Right renal pelvis (tissue), 4 donors: Measurements from ENCODE around the gene GAGE10. TPM values are rescaled to one million over a fixed set of nuclear protein-coding genes. Genes with fewer than 3 reads are reported as not detected.
"Not testable (repeated sequence)": the region's sequence is repeated elsewhere in the genome, so short reads cannot be mapped to it uniquely, and the experiment has no call there.

ENCODE experiments used
- DNase-seq, 4 donors: peaks; one replicate each; pipeline ENCODE4 v3.0.0-alpha.2; 2013; ENCODE audit warnings: low read depth in 4 of 4, low spot score in 3 of 4, missing footprints in 1 of 4
- polyA plus RNA-seq, 4 donors: library from polyadenylated mRNA; unstranded; fragments of 120-200 nt; gene quantifications; one replicate each; pipeline ENCODE4 v1.2.1, GENCODE V29; 2013; ENCODE audit not compliant: insufficient read length in 4 of 4

The GAGE10 gene
- polyA plus RNA-seq, 4 donors: 0.46 TPM; not detected in 3

DNA sequence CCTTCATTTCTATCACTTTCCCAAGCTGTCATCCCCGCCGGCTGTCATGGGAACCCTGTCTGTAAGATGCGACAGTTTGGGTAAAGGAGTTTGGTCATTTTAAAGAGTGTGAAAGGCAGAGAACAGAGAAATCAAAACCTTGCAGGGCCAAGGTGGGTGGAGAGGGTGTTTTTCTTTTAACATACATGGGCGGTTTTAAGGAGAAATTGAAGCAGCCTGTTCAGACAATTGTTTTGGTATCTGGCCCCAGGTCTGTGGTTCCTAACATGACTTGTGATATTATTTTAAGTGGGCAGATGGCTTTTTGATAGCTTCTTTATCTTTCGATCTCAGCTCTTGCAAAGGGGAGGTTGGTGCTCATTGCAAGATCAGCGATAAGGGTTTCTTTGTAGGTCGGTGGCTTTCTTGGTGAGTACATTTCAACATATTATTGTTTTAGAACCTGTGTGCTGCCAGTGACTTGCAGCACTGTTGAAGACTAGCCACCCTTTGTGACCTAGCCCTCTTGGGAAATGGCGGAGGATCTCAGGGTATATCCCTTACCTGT lies 30.2 kb upstream of the GAGE10 start:
- DNase-seq: no peak

DNA sequence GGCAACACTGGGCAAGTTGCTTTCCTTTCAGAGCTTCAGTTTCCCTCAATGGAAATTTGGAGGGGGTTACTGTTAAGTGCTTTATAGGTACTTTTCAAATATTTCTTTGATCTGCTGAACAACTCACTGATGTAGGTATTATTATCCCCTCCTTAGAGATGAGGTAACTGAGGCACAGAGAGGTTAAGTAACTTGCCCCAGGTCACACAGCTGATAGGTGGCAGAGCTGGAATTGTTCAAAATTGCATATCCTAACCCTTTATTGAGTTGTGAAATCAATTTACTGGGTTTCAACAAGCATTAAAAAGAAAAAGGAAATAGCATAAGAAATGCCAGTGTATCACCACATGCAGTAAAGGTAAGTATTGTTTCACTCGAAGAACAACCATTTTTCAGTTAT lies 27.2 kb upstream of the GAGE10 start:
- no peak for DNase-seq

GRCh38 chrX:49276671-49277534 lies 26.5 kb upstream of the GAGE10 start:
- DNase-seq: no peak

- no peak for DNase-seq
Measured at GRCh38 chrX:49277535-49277830, 26.0 kb upstream of the GAGE10 start.

DNA sequence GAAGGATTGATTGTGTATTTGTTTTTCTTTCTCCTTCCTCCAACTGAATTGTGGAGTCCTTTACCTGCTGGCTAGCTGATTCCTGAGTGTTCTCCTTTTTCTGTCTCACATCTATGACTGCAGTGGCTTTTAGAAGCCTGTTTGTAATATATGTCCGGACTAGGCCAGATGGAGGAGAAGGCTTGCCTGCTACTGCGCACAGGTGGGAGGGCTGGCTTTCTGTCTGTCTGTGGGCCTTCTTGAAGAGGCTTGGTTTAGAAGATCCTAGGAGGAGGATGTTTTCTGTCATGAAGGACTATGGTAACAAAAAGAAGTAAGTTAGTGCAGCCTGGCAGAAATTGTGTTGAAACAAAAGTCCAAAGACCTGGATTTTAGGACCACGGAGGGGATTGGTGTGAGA lies 25.4 kb upstream of the GAGE10 start:
- DNase-seq: no peak

DNA sequence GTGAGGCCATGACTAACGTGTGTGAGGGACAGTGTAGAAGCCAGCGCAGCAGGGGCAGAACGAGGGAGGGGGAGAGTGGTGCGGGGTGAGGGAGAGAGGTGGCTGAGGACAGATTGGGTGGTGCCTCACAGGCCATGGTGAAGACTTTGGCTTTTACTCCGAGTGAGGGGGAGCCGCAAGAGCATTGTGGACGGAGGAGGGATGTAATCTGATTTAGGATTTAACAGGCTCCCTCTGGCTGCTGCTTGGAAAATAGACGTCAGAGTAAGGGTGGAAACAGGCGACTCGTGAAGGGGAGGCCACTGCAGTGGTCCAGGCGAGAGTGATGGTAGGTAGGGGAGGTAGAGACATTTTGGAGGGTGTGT lies 20.8 kb upstream of the GAGE10 start:
- no peak for DNase-seq

- no peak for DNase-seq
Measured at GRCh38 chrX:49284212-49284611, 19.2 kb upstream of the GAGE10 start.

DNA sequence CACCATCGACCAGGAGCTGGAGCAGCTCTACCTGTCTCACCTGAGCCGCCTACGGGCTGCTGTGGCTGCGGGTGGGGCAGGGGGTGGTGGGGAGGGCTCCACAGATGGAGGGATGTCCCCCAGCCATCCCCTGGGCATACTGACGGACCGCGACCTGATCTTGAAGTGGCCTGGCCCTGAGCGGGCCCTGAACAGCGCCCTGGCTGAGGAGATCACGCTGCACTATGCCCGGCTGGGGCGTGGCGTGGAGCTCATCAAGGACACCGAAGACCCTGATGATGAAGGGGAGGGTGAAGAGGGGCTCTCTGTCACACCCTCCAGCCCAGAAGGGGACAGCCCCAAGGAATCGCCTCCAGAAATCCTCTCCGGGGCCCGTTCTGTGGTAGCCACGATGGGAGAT lies 17.3 kb upstream of the GAGE10 start:
- DNase-seq: no peak

DNA sequence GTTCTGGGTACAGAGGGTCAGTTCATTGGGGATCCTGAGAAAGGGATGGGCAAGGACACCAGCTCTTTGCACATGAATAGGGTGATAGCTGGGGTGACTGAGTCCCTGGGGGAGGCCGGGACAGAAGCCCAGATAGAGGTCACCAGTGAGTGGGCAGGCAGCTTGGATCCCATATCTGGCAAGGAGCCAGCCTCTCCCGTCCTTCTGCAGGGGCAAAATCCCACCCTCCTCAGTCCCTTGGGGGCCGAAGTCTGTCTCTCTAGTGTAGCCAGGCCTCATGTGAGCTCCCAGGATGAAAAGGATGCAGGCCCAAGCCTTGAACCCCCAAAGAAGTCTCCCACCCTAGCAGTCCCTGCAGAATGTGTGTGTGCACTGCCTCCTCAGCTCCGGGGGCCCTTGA lies 16.9 kb upstream of the GAGE10 start:
- no peak for DNase-seq

DNA sequence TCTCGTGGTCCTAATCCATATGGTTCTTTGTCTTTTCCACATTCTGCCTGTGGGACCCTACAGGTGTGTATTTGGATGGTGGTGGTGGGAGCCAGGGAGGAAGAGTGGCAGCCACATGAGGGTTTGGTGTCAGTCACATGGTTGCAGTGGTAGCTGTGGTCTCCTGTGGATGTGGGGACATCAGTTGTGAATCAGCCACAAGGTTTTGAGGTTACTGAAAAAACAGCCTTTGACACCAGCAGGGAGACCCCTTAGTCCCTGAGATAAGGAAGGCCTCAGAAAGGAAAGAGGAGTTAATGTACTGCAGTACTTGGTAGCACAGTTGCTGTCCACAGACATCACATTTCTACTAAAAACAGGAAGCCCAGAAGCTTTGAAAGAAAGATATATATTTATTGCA lies 15.8 kb upstream of the GAGE10 start:
- no peak for DNase-seq

DNA sequence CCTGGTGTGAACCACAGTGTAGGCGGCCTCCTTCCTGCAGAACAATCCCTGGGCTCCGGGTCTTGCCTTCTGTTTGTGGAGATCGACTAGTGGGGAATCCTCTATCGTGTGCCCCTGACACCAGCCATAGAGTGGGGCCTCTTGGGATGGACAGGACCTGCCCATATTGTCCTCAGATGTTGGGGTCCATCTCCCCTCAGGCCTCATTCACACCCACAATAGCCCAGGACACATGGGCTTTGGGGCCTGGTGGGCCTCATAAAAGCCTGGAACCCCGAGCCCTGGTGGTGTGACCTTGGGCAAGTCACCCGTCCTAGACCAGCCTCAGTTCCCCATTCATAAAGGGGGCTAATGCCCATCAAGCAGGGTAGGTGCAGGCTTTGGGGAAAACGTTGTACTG lies 13.2 kb upstream of the GAGE10 start:
- no peak for DNase-seq

DNA sequence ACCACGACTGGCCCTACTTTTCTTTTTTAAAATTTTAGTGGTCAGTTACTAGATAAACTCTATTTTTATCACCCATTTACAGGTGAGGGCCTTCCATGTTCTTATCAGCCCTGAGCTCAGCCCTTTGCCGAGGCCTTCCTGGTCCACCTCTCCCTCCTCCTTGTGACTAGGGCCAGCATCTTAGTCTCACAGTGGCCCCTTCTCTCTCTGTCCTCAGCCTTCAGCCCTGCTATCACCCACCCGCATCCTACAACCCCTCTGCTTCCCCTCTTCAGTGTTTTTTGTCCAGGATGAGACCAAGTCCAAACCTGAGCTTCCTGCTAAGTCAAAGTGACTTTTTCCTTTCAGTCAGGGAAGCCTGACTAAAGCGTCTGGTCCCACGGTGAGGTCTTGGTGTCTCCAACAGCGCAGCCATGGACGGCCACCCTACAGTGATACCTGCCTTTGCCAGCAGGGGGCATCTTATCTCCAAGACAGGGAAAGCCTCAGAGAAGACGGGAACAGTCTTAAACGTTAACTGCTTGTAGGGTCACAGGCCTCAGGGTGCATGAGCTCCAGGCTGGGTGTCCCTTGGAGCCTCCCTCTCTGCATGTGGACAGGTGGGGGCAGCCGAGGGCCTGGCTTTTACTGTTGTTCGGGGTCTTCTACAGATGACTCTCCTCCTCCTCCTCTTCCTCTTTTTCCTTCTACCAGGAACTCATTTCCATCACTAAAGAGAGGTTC lies 11.7 kb upstream of the GAGE10 start:
- DNase-seq: no peak

- DNase-seq: no peak
Measured at GRCh38 chrX:49292400-49293362, 10.8 kb upstream of the GAGE10 start.

GRCh38 chrX:49299293-49299692 lies 4.2 kb upstream of the GAGE10 start:
- DNase-seq: not testable (repeated sequence)

DNA sequence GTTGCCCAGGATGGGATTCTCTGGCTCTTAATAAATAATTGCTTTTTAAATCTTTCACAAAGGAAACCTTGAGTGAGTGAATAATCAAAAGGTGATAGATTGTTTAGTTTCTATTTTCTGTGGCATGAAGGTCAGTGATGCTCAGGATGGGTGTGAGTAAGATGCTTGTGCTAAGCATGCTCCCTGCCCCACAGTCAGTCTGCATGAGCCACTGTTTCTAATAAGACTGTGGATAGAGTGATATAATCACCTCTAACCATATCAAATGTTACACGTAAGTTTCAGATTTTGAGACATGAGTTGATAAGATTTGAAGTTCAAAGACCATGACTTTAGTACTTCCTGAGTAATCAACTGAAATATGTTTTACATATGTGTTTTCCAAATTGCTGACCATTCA lies 2.7 kb upstream of the GAGE10 start:
- no peak for DNase-seq

DNA sequence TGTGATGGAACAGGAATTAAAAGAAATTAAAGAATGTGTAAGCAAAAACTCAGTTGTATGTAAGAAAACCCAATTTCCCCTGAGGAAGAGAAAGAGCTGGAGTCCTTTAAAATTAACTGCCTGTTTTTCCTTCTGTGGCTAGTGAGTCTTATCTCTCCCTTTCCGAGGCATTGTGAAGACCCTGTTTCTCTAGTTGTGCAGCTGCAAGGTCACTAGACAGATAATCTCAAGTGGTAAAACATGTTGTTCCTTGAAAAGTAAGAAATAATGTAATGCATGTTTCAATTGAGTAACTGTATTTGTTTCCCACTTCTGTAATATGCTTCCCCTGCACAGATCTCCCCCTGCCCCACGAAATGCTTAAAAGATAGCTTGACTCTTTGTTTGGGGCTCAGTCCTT lies 4.3 kb downstream of the GAGE10 start:
- not testable (repeated sequence) for DNase-seq

GRCh38 chrX:49308604-49309269 lies 5.3 kb downstream of the GAGE10 start:
- DNase-seq: no peak

DNA sequence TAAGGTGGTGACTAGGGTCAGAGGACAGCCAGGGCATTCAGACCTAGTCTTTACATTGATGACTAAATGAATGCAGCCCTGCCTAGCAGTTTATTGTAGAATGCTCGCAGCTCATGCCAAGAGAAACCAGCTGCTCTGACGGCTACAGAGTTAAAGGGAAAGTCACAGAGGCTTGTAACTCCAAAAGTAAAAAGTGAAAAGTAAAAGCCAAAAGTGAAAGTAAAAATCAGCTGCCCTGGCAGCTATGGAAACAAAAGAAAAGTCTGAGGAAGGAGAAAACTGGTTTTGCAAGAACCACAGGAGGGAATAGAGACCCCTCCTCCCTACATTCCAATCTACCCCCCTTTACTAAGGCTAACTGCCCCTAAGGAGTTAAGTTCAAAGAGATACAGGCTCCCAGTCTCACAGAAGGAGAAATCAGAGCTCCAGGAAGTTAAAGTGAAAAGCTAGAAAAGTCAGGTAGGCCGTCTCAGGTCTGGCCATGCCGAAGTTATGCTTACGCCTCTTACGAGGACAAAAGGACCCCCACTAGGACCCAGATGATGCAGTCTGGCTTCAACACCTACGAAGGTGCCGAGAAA lies 6.0 kb downstream of the GAGE10 start:
- peak in 3 of 4 donors; percentile 16 to 24 (median 23) for DNase-seq

GRCh38 chrX:49310371-49310770 lies 6.9 kb downstream of the GAGE10 start:
- DNase-seq: no peak

GRCh38 chrX:49312176-49312575 lies 8.7 kb downstream of the GAGE10 start:
- DNase-seq: no peak
